Kidney epithelial cell (primary cell): ENCODE results near the gene ARMC6. TPM values are rescaled to one million over a fixed set of nuclear protein-coding genes. Genes with fewer than 3 reads are reported as not detected.
"Not testable (repeated sequence)": the region's sequence is repeated elsewhere in the genome, so short reads cannot be mapped to it uniquely, and the experiment has no call there.

ENCODE experiments used
- DNase-seq: peaks from one replicate; pipeline ENCODE4 v3.0.0-alpha.2; 2010; ENCODE audit warnings: low read depth
- H3K27me3 ChIP-seq: 2 replicates; pipeline ENCODE4 v1.6.0; 2011; ENCODE audit warnings: low read length; ENCODE audit not compliant: control insufficient read depth, insufficient read depth
- H3K36me3 ChIP-seq: 2 replicates; pipeline ENCODE4 v1.5.1; 2011; ENCODE audit warnings: low read length; ENCODE audit not compliant: control insufficient read depth, insufficient read depth
- H3K4me3 ChIP-seq: 2 replicates; pipeline ENCODE4 v1.5.1; 2011; ENCODE audit warnings: low read depth, mild to moderate bottlenecking, control low read depth, low read length
- total RNA-seq: library from RNA; depleted of rRNA; stranded (reverse); fragments of >200 nt; gene quantifications from 2 replicates; pipeline ENCODE4 v1.2.3, GENCODE V29; 2015
- TF ChIP-seq, protein P1 (sequence below): IDR thresholded peaks from 2 replicates; pipeline ENCODE4 v1.5.1; 2011; ENCODE audit warnings: mild to moderate bottlenecking, moderate library complexity, low read length, control low read depth, inconsistent platforms; ENCODE audit not compliant: insufficient read depth, poor library complexity, severe bottlenecking

ARMC6 gene
- total RNA-seq, 1 donor from 2014 or later: 45.0 TPM

DNA sequence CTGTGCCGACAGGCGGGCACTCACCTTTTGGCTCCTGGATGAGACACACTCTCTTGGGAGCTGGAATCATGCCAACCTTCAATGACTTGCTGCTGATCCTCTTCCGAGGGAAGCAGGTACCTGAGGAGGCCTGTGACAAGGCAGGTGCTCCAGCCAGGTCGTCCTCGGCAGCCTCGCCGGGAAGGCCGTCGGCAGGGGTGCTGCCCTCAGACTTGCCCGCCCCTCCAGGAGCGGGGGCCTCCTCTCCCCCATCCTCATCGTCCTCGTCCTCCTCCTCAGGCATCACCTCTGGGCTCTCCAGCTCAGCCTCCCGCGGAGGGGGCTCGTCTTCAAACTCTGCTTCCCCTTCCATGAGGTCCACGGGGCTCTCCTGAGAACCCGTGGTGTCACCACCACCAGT is 29.3 kb upstream of the ARMC6 start:
- no peak overlapping the region for H3K4me3 ChIP-seq
- TF ChIP-seq, protein P1, sequence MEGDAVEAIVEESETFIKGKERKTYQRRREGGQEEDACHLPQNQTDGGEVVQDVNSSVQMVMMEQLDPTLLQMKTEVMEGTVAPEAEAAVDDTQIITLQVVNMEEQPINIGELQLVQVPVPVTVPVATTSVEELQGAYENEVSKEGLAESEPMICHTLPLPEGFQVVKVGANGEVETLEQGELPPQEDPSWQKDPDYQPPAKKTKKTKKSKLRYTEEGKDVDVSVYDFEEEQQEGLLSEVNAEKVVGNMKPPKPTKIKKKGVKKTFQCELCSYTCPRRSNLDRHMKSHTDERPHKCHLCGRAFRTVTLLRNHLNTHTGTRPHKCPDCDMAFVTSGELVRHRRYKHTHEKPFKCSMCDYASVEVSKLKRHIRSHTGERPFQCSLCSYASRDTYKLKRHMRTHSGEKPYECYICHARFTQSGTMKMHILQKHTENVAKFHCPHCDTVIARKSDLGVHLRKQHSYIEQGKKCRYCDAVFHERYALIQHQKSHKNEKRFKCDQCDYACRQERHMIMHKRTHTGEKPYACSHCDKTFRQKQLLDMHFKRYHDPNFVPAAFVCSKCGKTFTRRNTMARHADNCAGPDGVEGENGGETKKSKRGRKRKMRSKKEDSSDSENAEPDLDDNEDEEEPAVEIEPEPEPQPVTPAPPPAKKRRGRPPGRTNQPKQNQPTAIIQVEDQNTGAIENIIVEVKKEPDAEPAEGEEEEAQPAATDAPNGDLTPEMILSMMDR: no peak
- peaks cover 9% of the 10 kb centered on the region for H3K36me3 ChIP-seq
- DNase-seq: no peak
- H3K27me3 ChIP-seq: no peaks in the 10 kb centered on the region

DNA sequence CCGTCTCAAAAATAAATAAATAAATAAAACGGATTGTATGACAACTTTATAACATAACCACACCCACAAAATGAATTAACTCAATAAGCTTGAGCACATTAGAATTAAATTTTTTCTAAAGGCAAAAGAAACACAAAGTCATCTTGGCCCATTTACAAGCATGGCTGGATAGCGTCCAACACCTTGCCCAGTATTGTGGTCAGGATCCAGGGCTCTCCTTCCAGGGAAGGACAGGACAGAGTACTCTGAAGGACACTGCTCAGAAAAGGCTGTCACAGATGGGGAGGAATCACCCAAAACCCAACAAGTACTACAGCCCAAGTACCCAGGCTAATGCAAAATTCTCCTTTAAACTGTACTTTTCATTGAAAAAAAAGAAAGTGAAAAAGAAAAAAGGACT is 27.2 kb upstream of the ARMC6 start:
- H3K27me3 ChIP-seq: no peaks in the 10 kb centered on the region
- no peak overlapping the region for H3K4me3 ChIP-seq
- TF ChIP-seq, protein P1: no peak
- H3K36me3 ChIP-seq: peaks cover 10% of the 10 kb centered on the region
- DNase-seq: no peak

DNA sequence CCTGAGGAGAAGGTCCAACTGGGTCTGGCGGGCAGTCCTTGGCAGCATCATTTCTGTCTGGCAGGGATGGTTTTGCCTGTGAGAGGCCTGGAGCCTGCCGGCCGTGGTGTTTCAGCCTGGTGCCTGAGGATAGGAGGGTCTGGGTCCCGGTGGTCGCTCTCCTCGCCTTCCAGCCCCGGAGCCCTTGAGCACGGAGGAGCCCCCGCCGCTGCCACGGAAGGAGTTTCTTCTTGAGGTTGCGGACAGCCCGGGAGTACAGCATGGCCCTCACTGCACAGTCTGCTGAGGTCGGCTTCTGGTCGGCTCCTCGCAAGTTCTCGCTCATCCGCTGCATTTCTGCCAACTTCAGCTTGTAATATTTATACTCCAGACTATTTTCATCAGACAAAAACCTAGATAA is 23.5 kb upstream of the ARMC6 start:
- H3K36me3 ChIP-seq: peaks cover 6% of the 10 kb centered on the region
- no peak for DNase-seq

DNA sequence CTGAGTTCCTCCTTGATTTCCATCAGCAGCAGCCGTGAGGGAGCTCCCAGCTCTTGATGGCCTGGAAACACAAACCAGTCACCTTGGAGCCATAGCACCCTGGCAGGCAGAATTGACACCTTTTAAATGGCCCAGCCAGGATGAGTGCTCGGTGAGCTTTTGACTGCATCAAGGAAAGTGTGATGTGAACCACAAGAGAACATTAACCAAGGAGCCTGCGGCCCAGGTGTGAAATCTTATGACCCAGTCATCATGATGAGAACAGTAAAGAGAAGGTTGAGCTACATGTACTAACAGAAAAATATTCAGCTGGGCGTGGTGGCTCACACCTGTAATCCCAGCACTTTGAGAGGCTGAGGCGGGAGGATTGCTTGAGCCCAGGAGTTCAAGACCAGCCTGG is 22.9 kb upstream of the ARMC6 start:
- H3K27me3 ChIP-seq: no peaks in the 10 kb centered on the region
- no peak overlapping the region for H3K4me3 ChIP-seq
- peaks cover 6% of the 10 kb centered on the region for H3K36me3 ChIP-seq
- TF ChIP-seq, protein P1: no peak
- no peak for DNase-seq

More for the DNA sequence above, 23.5 kb upstream of the ARMC6 start:
- H3K27me3 ChIP-seq: no peaks in the 10 kb centered on the region
- H3K4me3 ChIP-seq: no peak overlapping the region
- TF ChIP-seq, protein P1: no peak

DNA sequence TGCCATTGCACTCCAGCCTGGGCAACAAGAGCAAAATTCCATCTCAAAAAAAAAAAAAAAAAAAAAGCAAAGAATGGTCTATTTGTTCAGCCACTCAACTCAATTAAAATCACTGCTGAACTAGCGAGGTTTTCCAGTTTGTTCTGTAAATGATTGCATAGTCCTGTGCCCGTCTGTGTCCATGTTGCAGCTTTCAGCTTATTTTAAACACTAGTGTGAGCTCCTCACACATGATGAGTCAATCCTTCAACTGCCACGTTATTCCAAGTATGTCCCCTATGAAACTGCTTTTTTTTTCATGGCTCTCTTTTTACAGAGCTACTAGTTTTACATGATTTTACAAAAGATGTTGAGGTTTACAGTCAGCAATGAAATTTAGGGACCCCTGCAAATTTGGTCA is 12.3 kb upstream of the ARMC6 start:
- Histone ChIP-seq H3K4me3 (no peak overlapping the region), H3K36me3 (peaks cover 6% of the 10 kb centered on the region), H3K27me3 (no peaks in the 10 kb centered on the region)
- DNase-seq: peak; percentile 50
- TF ChIP-seq, protein P1: no peak

DNA sequence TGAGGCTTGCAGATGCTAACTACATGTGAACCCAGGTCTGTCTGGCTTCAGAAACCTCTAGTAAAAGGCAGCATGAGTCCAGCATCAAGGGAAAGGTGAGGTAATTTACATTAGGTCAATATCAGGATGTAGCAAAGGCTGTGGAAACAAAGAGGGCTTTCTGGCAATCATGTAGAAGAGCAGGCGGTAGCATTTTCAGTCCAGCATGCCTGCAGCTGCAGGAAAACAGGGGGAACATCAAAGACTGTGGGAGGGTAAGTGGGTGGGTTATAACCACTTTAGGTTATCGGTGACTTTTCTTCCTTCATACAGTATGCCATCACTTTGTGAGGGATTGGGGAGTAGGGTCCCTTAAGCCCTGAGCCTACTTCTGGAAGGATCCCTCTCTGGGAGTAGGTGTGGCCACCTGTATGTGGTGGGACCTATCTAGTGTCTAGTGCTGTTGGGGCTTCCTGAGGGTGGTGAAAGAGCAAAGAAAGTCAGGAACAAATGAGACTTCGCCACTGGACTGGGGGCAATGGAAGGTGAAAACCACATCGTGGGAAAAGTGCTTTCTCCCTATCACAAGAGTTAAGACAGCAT is 10.9 kb upstream of the ARMC6 start:
- TF ChIP-seq, protein P1: no peak
- peaks cover 4% of the 10 kb centered on the region for H3K36me3 ChIP-seq
- H3K4me3 ChIP-seq: no peak overlapping the region
- no peak for DNase-seq
- no peaks in the 10 kb centered on the region for H3K27me3 ChIP-seq

DNA sequence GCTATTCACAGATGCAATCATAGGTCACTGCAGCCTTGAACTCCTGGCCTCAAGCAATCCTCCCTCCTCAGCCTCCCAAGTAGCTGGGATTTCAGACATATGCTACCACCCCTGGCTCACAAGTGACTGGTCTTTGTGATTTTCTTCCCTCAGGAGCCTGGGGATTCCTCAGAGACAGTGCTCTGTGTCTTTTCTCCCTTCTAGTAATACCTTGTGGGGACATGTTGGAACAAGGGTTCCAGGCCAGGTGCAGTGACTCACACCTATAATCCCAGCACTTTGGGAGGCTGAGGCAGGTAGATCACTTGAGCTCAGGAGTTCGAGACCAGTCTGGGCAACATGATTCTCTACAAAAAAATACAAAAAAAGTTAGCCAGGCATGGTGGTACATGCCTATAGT is 10.0 kb upstream of the ARMC6 start:
- H3K4me3 ChIP-seq, DNase-seq, H3K36me3 ChIP-seq, H3K27me3 ChIP-seq: not testable (repeated sequence)
